ENCODE data around the gene OTOG.

DNA sequence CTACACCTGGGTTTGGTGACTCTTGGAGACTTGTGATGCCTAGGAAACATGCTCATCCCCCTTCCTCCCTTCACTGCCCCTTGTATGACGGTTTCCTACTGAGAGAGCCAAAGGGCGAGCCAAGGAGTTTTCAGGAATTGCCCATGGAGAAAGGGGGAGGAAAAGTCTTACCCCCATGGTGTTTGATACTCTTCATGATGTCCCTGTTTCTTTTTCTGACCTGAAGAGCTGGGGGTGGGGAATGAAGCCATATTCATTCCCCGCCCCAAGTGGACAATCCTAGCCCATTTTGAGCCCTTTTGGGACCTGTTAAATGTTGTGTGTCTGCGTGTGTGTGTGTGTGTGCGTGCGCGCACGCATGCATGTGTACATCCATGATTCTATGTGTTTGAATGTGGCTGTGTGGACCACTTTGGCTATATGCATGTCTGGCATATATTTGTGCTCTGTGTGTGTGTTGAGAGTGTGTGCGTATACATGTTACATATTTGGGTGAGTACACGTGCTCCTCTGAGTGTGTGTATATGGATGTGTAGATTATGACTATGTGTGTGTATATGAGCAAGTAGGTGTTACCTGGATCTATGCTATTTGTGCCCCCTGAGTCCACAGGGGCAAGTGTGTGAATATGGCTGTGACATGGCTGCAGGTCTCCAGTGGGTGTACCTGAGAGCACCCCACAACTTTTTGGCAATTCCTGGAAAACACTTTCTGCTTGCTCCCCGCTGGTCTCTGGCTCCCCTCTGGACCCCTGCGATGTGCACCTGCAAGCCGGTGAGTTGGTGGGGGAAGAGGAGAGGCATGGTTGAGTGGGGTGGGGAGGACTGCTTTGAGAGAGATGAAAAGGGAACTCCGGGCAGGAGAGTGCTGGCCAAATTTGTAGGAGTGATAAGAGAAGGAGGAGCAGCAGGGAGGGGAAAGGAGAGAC, 24.6 kb downstream of the OTOG start:
- TF ChIP-seq CTCF (IDR thresholded peaks at IDR 0.05) (no peak), POLR2A (IDR thresholded peaks at IDR 0.05) (no peak)
